VCaP (cell line): Measurements from ENCODE around the gene NTMT1.
A peak's percentile ranks its signal among the peaks of the same experiment; 100 is the strongest.

Source experiments
- H3K27ac ChIP-seq: fragments of 450-650 bp; 2 replicates; pipeline ENCODE4 v1.5.1; 2017
- TF ChIP-seq, protein P1 (sequence below): fragments of 450-650 bp; conservative IDR thresholded peaks from 2 replicates; pipeline ENCODE4 v1.5.1; 2017; ENCODE audit warnings: mild to moderate bottlenecking, moderate library complexity

Gene NTMT1

DNA sequence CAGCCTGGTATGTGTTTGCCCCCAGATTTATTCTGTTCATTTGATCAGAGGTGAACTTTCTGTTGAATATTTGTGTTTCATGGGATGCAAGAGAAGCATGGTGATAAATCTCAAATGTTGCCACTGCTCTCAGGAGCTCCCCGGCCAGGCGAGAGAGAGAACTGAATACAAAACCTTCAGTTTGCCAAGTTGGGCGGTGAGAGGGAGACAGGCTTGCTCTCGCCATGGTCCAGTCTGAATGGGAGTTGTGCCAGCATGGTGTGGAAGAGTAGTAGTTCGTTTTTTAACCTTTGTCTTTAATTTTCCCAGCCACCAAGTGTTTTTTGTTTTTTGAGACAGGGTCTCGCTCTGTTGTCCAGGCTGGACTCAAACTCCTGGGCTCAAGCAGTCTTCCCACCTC is 2.7 kb downstream of the NTMT1 start:
- H3K27ac ChIP-seq, result peak overlapping the region; percentile 91; the same call in 1 of the 2 replicates
- TF ChIP-seq, protein P1, sequence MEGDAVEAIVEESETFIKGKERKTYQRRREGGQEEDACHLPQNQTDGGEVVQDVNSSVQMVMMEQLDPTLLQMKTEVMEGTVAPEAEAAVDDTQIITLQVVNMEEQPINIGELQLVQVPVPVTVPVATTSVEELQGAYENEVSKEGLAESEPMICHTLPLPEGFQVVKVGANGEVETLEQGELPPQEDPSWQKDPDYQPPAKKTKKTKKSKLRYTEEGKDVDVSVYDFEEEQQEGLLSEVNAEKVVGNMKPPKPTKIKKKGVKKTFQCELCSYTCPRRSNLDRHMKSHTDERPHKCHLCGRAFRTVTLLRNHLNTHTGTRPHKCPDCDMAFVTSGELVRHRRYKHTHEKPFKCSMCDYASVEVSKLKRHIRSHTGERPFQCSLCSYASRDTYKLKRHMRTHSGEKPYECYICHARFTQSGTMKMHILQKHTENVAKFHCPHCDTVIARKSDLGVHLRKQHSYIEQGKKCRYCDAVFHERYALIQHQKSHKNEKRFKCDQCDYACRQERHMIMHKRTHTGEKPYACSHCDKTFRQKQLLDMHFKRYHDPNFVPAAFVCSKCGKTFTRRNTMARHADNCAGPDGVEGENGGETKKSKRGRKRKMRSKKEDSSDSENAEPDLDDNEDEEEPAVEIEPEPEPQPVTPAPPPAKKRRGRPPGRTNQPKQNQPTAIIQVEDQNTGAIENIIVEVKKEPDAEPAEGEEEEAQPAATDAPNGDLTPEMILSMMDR, result no peak

DNA sequence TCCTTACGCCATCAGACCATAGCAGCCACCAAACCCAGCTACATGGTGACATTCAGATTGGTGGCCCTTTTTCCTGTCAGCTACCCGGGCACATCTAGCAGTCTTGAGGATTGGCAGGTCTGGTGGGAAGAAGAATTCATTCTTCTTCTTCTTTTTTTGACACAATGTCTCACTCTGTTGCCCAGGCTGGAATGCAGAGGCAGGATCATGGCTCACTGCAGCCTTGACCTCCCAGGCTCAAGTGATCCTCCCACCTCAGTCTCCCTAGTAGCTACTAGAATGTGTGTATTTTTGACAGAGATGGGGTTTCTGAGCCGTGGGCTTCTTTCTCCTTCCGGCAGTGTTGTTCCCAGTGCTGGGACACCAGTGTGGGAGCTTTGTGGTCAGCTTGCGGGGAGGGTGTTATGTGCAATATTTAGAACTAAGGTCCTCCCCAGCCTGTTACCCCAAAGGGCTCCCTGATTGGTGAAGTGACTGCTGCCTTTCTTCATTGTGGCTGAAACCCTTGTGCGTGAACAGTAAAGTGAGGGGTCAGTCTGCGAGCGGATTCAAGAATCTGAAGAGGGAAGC is 3.4 kb downstream of the NTMT1 start:
- TF ChIP-seq, protein P1, result no peak
- H3K27ac ChIP-seq, result no peak overlapping the region; the same call in 1 of the 2 replicates

DNA sequence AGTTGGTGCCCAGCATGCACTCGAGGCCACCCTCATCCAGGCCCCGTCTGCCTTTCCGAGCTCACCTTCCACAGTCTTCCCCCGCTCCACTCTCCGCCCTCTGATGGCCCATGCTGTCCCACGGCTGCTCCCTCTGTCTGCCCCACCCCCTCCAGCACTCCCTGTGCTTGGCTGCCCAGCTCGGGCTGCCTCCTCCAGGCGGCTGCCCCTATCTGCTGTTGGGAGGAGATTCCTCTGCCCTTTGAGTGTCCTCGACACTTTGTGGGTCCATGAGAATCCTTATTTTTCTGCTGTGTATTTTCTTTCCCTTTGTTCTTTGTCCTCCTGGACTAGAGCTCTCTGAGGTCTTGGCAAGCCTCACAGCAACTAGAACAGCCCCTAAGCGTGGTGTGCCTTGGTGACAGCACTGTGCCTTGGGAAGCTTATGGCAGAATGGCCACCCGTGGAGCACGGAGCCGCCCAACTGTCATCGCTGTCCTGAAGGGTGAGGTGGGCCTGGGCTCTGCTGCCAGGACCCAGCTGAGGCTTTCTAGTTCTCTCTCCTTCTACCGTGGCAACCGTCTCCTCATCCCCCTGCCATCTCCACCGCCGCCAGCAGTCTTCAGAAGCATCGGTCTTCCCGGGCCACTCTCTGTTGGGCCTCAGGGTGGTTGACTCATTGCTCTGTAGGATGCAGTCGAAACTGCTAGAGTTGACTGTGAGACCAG is 5.2 kb downstream of the NTMT1 start:
- TF ChIP-seq, protein P1, result no peak
- H3K27ac ChIP-seq, result no peak overlapping the region

DNA sequence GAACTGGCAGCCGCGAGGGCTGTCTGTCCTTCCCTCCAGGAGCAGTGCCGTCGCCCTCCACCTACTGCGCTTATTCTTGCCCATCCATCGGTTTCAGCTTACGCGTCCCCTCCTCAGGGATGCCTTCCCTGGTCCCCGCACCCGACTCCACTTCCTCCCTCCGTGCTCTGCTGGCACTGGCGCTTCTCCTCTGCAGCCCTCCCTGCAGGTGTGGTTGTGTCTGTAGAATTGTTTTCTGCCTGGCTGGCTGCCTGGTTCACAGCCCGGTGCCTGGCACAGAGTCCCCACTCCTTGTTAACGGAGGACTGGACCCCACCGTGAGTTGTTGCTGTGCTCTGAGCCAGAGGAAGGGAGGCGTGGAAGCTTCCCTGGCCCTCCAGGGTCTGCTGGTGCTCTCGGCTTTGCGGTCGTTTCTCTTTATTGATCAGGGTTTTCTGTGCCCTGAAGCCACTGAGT is 5.7 kb downstream of the NTMT1 start:
- TF ChIP-seq, protein P1, result no peak
- H3K27ac ChIP-seq, result no peak overlapping the region

DNA sequence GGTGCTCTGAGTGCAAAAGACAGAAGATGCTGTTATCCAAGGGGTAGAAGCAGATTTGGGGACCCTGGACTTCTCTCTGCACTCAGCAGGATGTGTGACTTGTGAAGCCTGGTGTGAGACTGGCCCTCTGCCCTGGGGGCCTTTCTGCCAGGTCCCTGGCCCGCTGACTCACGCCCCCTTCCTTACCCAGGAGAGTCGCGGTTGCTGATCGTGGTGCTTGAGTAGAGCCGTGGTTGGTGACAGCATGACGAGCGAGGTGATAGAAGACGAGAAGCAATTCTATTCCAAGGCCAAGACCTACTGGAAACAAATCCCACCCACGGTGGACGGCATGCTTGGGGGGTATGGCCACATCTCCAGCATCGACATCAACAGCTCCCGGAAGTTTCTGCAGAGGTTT is 6.5 kb downstream of the NTMT1 start:
- TF ChIP-seq, protein P1, result no peak
- no peak overlapping the region for H3K27ac ChIP-seq

DNA sequence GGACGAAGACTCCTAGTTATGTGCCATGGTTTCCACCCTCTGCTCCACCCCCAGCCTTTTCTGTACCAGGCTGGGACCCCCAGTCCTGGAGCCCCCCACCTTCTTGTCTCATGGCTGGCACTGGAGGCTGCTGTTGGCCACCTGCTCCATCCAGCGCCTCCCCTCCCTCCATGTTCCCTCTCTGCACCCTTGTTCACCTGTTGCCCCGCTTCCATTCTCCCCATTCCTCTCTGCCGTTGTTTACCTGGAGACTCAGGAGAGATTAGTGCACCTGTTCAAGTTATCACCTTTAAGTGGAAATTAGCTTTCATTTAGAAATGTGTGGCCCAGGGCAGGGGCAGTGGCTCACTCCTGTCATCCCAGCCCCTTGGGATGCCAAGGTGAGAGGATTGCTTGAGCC is 7.2 kb downstream of the NTMT1 start:
- TF ChIP-seq, protein P1, result no peak
- H3K27ac ChIP-seq, result no peak overlapping the region

DNA sequence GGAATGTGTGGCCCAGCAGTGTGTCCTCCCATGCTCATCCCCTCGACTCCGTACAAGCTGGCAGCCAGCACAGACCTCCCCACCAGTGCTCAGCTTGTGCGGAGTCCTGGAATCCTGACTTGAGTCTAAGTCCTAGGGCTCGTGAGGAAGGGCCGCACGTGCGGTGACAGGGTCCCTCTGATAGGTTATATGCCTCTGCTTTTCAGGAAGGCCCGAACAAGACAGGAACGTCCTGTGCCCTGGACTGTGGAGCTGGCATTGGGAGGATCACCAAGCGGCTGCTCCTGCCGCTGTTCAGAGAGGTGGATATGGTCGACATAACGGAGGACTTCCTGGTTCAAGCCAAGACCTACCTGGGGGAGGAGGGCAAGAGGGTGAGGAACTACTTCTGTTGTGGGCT is 7.9 kb downstream of the NTMT1 start:
- TF ChIP-seq, protein P1, result no peak
- no peak overlapping the region for H3K27ac ChIP-seq
